Stomach (tissue), 9 donors: ENCODE measurements around the gene SRSF8. TPM values are rescaled to one million over a fixed set of nuclear protein-coding genes. Genes with fewer than 3 reads are reported as not detected.
"Not testable (repeated sequence)": the region's sequence is repeated elsewhere in the genome, so short reads cannot be mapped to it uniquely, and the experiment has no call there.

Experiments
- DNase-seq, 2 donors: peaks; one replicate each; pipeline versions ENCODE4 v3.0.0 to v3.0.0-alpha.2; 2013 to 2019
- H3K27ac ChIP-seq, 5 donors: fragments of 200-600 bp in 4 of 5; sonication (generic) in 4 of 5; one replicate each; pipeline ENCODE4 v1.5.1; 2013 to 2019; ENCODE audit warnings: mild to moderate bottlenecking in 1 of 5, moderate library complexity in 1 of 5
- H3K27me3 ChIP-seq, 3 donors: fragments of 200-600 bp; sonication (generic); one replicate each; pipeline ENCODE4 v1.5.1; 2017 to 2019; ENCODE audit warnings: mixed run types in 1 of 3
- H3K36me3 ChIP-seq, 4 donors: fragments of 200-600 bp; sonication (generic); 1 replicate in 3 of 4; 2 replicates in 1 of 4; pipeline ENCODE4 v1.5.1; 2016 to 2019
- H3K4me1 ChIP-seq, 4 donors: fragments of 200-600 bp; sonication (generic); one replicate each; pipeline ENCODE4 v1.5.1; 2016 to 2019
- H3K4me3 ChIP-seq, 4 donors: fragments of 200-600 bp; sonication (generic) in 3 of 4; one replicate each; pipeline ENCODE4 v1.5.1; 2016 to 2019; ENCODE audit warnings: mild to moderate bottlenecking in 1 of 4
- H3K9me3 ChIP-seq, 4 donors: fragments of 200-600 bp; sonication (generic); one replicate each; pipeline ENCODE4 v1.5.1; 2016 to 2019
- CTCF ChIP-seq, 7 experiments: fragments of 450-650 bp in 4 of 7; fragments of 200-600 bp in 3 of 7; sonication (generic) in 3 of 7; IDR thresholded peaks; one replicate each; pipeline ENCODE4 v1.5.1; 2016 to 2019; ENCODE audit warnings: antibody characterized with exemption in 7 of 7, control low read depth in 2 of 7, mild to moderate bottlenecking in 1 of 7
- EP300 ChIP-seq: sonication (generic); formaldehyde crosslinking; IDR thresholded peaks from one replicate; pipeline ENCODE4 v1.6.1; 2017; ENCODE audit warnings: antibody characterized with exemption
- POLR2A ChIP-seq, 4 donors: fragments of 450-650 bp; IDR thresholded peaks; one replicate each; pipeline ENCODE4 v1.6.1; 2016; ENCODE audit warnings: antibody characterized with exemption in 4 of 4, control low read depth in 2 of 4, mild to moderate bottlenecking in 1 of 4, moderate library complexity in 1 of 4
- POLR2AphosphoS5 ChIP-seq, 3 donors: sonication (generic); formaldehyde crosslinking; IDR thresholded peaks; one replicate each; pipeline ENCODE4 v1.6.1; 2016; ENCODE audit warnings: antibody characterized with exemption in 3 of 3
- WGBS, 5 donors: extraction: QIAGEN DNeasy Blood & Tissue Kit in 3 of 5; methylation state at CpG; one replicate each; pipeline versions ENCODE4 v1.1.5 to v1.1.7; 2013 to 2018; 5-methylcytosine and 5-hydroxymethylcytosine counted together
- intact Hi-C: fragments of 100-400 bp; cut with DNase I; formaldehyde crosslinking; loops from one replicate; pipeline ENCODE4 v1.15.1; 2023; ENCODE audit warnings: low total_unique reads
- polyA plus RNA-seq, 3 donors: library from polyadenylated mRNA; stranded (reverse); fragments of 200-250 nt; gene quantifications; one replicate each; pipeline ENCODE4 v1.2.3, GENCODE V29; 2013
- total RNA-seq, 5 donors: library from RNA; depleted of rRNA; stranded (reverse); fragments of >200 nt; gene quantifications; one replicate each; pipeline versions ENCODE4 v1.1.0 to v1.2.3, GENCODE V29; 2014 to 2016
- donor health status: healthy with polysubstance abuse.
- donor health status: Bipolar disorder and iron deficiency.
- donor health status: healthy.

SRSF8 gene
- total and polyA plus RNA-seq, 8 donors: 10.7 to 39.6 (median 29.3) TPM

GRCh38 chr11:95044010-95044409 lies 22.7 kb upstream of the SRSF8 start:
- no peak overlapping the region for H3K4me3 ChIP-seq
- no peak overlapping the region for H3K27ac ChIP-seq
- H3K27me3 ChIP-seq: peaks cover 0 to 17% (median 0%) of the 10 kb centered on the region in 3 donors
- H3K4me1 ChIP-seq: no peaks in the 10 kb centered on the region
- H3K9me3 ChIP-seq: no peaks in the 10 kb centered on the region
- DNase-seq: no peak
- TF ChIP-seq POLR2A (IDR thresholded peaks at IDR 0.05) (no peak), EP300 (no peak), CTCF (IDR thresholded peaks at IDR 0.05) (no peak), POLR2AphosphoS5 (IDR thresholded peaks at IDR 0.05) (no peak)
- WGBS, 5 donors: 30 to 51% (median 34%) methylated on average over 4 of the region's 4 CpGs
- H3K36me3 ChIP-seq: no peaks in the 10 kb centered on the region
- intact Hi-C loops: no loop called here

- Histone ChIP-seq H3K9me3 (no peaks in the 10 kb centered on the region), H3K4me3 (no peak overlapping the region), H3K36me3 (no peaks in the 10 kb centered on the region), H3K27ac (no peak overlapping the region), H3K27me3 (peaks cover 0 to 22% (median 0%) of the 10 kb centered on the region in 3 donors), H3K4me1 (no peaks in the 10 kb centered on the region)
- TF ChIP-seq POLR2A (IDR thresholded peaks at IDR 0.05) (no peak), EP300 (no peak), POLR2AphosphoS5 (IDR thresholded peaks at IDR 0.05) (no peak), CTCF (IDR thresholded peaks at IDR 0.05) (no peak)
- no peak for DNase-seq
- intact Hi-C loops: no loop called here
Measured at GRCh38 chr11:95045812-95046211, 20.9 kb upstream of the SRSF8 start.

GRCh38 chr11:95049122-95049521 lies 17.6 kb upstream of the SRSF8 start, which contains the start of gene KDM4F:
Gene KDM4F, plus strand, starts transcription at chr11:95049422.
- H3K4me1 ChIP-seq, H3K36me3 ChIP-seq, DNase-seq, H3K9me3 ChIP-seq, H3K27ac ChIP-seq, H3K4me3 ChIP-seq, intact Hi-C loops: not testable (repeated sequence)
- 42 to 83% (median 70%) methylated on average over 3 of the region's 3 CpGs for WGBS, 5 donors
- H3K27me3 ChIP-seq: peaks cover 0 to 16% (median 0%) of the 10 kb centered on the region in 3 donors

- Histone ChIP-seq H3K27ac (no peak overlapping the region), H3K9me3 (no peaks in the 10 kb centered on the region), H3K36me3 (no peaks in the 10 kb centered on the region), H3K4me3 (no peak overlapping the region), H3K4me1 (no peaks in the 10 kb centered on the region), H3K27me3 (peaks cover 0 to 18% (median 0%) of the 10 kb centered on the region in 3 donors)
- DNase-seq: no peak
- no peak for TF ChIP-seq EP300
- TF ChIP-seq POLR2AphosphoS5 (IDR thresholded peaks at IDR 0.05): no peak
- no peak for TF ChIP-seq POLR2A (IDR thresholded peaks at IDR 0.05)
- no peak for TF ChIP-seq CTCF (IDR thresholded peaks at IDR 0.05)
- intact Hi-C loops: no loop called here
- 90 to 98% (median 95%) methylated on average over 6 to 22 of the region's 22 CpGs for WGBS, 5 donors
Measured at GRCh38 chr11:95050595-95051202, 16.0 kb upstream of the SRSF8 start.

- DNase-seq: no peak
- TF ChIP-seq POLR2AphosphoS5 (IDR thresholded peaks at IDR 0.05) (no peak), CTCF (IDR thresholded peaks at IDR 0.05) (no peak), POLR2A (IDR thresholded peaks at IDR 0.05) (no peak), EP300 (no peak)
- Histone ChIP-seq H3K36me3 (no peaks in the 10 kb centered on the region), H3K27ac (no peak overlapping the region), H3K4me1 (no peaks in the 10 kb centered on the region), H3K9me3 (no peaks in the 10 kb centered on the region), H3K4me3 (no peak overlapping the region), H3K27me3 (peaks cover 0 to 18% (median 0%) of the 10 kb centered on the region in 3 donors)
- intact Hi-C loops: no loop called here
- 56 to 75% (median 60%) methylated on average over 2 of the region's 2 CpGs for WGBS, 5 donors
Measured at GRCh38 chr11:95054356-95054755, 12.4 kb upstream of the SRSF8 start.
